Thyroid gland (tissue), 4 donors: ENCODE results near the gene CEACAM18.

Source experiments
- CTCF ChIP-seq, 6 experiments: fragments of 200-600 bp in 3 of 6; fragments of 450-650 bp in 3 of 6; sonication (generic) in 3 of 6; IDR thresholded peaks; one replicate each; pipeline ENCODE4 v1.5.1; 2016 to 2019; ENCODE audit warnings: antibody characterized with exemption in 6 of 6, mild to moderate bottlenecking in 2 of 6, inconsistent platforms in 1 of 6, moderate library complexity in 1 of 6
- POLR2A ChIP-seq, 2 donors: fragments of 450-650 bp; IDR thresholded peaks; one replicate each; pipeline ENCODE4 v1.6.1; 2017; ENCODE audit warnings: antibody characterized with exemption in 2 of 2, mild to moderate bottlenecking in 2 of 2, moderate library complexity in 1 of 2

GRCh38 chr19:51508059-51508733 lies 29.9 kb downstream of the CEACAM18 start:
- TF ChIP-seq POLR2A (IDR thresholded peaks at IDR 0.05), result no peak
- TF ChIP-seq CTCF (IDR thresholded peaks at IDR 0.05), result no peak
